Measurements from ENCODE around the gene GREB1L.
"Not testable (repeated sequence)": the region's sequence is repeated elsewhere in the genome, so short reads cannot be mapped to it uniquely, and the experiment has no call there.

Gene GREB1L

GRCh38 chr18:21242141-21242779, at the start of gene GREB1L:
Gene GREB1L (plus strand): TSS chr18:21242232. CDS start chr18:21383519, 141,287 bp downstream.
- no peak for DNase-seq

GRCh38 chr18:21192308-21192624, 49.8 kb upstream of the GREB1L start:
- no peak for DNase-seq

- peak; percentile 27 for DNase-seq
Observed at GRCh38 chr18:21194871-21195771, 46.9 kb upstream of the GREB1L start.

DNA sequence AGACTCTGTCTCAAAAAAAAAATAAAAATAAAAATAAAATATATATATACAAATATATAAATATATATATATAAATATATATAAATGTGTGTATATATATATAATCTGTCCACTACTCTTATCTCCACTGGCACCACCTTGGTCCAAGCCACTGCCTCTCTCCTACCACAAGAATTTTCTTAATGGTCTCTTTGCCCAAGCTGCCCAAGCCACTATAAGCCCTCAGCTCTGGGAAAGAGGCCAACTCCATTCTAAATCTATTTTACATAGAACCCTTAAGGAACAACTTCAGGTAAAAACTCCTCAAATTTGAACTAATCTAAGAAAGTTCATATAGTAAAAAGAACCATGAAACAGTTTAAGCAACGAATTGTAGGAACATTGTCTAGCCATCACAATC, 45.6 kb upstream of the GREB1L start:
- no peak for DNase-seq

DNA sequence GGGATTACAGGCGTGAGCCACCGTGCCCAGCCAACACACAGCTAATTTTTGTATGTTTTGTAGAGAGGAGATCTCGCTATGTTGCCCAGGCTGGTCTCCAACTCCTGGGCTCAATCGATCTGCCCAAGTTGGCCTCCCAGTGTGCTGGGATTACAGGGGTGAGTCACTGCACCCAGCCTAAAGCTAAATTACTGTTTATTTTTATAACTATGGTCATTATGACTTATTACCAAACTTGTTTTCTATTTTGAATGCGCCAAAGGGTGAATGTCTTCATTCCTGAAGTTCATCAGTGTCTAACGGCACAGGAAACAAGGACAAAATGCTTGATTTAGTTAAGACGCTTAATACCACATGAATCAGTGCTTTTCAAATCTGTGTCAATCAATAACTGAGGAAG, 38.9 kb upstream of the GREB1L start:
- DNase-seq: no peak

DNA sequence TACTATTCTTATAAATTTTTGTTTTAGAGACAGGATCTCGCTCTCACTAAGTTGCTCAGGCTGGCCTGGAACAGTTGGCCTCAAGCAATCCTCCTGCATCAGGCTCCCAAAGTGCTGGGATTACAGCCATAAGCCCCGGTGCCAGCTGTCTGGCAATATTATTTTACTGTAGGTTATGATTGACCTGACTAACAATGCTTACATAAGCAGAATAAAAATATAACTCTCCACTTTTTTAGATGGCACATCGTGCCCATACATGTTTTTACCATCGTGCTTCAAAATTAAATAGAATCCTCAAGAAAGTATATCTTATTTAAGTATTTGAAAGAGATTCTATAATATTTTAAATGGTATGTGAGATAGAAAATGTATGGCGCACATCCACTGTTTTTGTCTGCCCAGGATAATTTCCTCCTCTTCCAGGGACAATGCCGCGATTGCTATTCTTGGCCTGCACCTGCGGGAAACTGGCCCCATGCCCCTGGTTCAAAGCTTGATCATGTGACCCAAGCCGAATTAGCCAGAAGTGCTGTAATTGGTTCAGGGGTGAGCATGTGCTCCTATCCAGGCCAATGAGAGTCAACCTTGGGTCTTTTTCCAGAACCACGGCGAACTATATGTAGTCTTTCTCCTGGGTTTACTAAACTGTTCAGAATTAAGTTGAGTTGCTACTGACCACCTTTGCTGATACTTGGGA, 38.3 kb upstream of the GREB1L start:
- peak; percentile 29 for DNase-seq

- no peak for DNase-seq
Observed at GRCh38 chr18:21205695-21206094, 36.3 kb upstream of the GREB1L start.

DNA sequence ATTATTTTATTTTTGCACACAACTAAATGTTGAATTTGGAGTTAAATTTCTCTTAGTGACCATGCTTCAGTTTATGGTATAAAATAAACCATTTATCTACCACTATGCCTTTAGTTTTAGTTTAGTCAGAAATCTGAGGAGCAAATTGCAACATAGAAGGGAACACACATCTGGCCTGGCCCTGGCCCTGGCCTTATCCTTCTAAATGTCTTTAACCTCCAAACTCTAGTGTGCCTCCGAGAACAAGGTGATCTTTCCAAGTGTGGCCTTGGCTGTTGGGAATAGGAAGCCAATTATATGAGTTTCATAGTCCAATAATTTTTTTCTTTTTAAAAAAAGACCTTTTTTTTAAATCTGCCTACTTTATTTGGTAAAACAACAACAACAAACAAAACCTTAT, 31.8 kb upstream of the GREB1L start:
- DNase-seq: no peak

DNA sequence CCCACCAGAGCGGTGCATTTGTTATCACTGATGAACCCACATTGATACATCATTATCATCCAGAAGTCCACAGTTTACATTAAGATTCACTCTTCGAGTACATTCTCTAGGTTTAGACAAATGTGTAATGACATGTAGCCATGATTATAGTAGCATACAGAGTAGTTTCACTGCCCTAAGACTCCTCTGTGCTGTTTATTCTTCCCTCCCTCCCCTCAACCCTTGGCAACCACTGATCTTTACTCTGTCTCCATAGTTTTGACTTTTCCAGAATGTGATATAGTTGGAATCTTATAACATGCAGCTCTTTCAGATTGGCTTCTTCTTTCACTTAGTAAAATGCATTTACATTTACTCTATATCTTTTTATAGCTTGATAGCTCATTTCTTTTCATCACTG, 31.2 kb upstream of the GREB1L start:
- no peak for DNase-seq

DNA sequence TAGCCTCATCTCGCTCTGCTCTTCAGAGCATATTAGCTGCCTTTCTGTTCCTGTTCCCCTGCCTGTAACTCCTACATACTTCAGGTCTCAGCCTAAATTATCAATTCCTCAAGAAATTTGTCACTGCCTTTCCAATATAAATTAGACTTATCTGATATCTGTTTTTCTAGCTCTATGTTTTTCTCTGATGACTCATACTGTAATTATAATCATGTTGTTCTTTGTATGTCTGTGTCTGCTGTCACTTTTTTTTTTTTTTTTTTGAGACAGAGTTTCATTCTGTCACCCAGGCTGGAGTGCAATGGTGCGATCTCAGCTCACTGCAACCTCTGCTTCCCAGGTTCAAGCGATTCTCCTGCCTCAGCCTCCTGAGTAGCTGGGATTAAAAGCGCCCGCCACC, 27.6 kb upstream of the GREB1L start:
- DNase-seq: not testable (repeated sequence)

- no peak for DNase-seq
Observed at GRCh38 chr18:21215490-21215889, 26.5 kb upstream of the GREB1L start.

- no peak for DNase-seq
Observed at GRCh38 chr18:21218862-21219261, 23.2 kb upstream of the GREB1L start.

DNA sequence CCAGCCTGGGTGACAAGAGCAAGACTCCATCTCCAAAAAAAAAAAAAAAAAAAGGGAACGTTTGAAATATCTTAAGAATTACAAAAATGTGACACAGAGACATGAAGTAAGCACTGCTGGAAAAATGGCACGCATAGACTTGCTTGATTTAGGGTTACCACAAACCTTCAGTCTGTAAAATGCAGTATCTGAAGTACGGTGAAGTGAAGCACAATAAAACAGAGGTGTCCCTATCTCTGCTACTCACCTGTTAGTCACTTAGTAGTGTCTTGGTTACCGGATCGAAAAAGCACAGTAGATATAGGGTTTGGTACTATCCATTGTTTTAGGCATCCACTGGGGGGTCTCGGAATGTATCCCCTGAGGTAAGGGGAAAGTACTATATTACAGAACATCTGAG, 11.6 kb upstream of the GREB1L start:
- DNase-seq: no peak

DNA sequence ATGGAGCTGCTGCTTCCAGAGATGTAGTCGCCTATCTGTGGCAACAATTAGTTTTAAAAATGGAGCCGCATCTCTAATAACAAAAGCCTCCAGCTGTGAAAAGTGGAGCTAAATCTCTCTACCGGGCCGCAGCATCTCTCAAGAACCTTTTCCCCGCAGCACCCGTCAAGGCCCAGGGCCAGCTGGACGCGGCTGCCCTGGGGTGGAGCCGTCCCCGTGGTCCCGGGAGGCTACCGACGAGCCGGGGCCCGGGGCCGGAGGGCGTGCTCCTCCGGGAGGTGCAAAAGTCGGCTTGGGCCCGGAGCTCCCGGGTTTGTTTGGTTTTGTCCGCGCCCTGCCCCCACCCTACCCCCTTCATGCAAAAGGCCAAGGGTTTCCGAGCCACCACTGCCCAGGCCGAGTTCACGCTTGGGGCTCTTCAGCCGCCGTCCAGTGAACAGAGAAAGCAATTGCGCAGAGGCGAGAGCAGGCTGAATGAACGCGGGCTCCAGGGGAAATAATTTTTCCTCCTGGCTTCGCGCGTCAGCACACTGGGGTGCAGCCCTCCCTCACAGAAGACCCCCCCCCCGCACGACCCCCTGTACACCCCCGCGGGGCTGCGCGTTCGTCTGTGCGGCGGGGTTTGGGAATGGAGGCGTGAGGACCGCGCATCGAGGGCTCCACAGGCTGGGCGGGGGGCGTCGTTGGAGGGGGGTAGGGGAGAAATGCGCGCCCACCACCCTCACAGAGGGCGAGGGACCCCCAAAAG, 557 bp upstream of the GREB1L start:
- DNase-seq: no peak

DNA sequence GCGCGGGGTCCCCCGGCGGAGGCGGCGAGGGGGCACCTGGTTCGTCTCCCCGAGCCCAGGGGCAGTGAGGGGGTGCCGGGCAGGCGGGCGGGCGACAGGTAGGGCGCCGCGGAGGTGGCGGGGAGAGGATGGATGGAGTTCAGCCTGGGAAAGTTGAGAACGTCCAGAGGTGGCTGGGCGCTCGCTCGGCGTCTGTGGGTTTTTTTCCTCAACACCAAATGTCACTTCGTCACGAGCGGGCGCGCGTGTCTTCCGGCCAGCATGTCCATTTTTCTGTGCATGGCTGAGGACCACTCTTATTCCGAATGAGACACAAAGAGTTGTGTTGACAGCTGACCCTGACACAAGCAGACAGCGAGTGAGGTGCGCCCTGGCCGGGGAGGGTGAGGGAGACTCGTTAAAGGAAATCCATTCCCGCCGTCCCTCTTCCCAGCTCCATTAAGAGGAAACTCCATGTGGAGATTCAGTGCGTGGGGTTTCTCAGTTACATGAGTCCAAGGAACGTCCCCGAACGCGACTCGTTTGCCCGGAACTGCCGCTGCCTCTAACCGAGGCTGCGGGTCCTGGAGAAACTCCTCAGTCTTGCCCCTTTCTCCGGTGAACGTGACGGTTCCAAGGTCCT, 859 bp downstream of the GREB1L start:
- DNase-seq: no peak

DNA sequence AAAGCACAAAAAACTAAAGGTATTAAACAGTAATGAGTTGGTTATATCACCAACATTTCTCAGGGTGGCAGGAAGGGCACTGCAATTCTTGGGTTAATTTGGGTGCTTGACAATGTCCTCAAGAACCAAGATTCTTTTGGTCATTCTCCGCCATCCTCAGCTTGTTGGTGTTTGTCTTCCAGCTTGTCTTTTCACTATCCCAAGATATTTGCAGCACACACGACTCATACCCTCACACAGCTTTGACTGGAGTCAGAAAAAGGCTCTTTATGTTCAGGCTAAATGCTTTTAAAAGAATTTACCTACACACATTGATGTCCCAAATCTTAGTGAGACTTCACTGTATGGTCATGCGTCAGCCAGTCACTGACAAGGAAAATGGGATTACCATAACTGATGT, 12.5 kb downstream of the GREB1L start:
- DNase-seq: no peak

DNA sequence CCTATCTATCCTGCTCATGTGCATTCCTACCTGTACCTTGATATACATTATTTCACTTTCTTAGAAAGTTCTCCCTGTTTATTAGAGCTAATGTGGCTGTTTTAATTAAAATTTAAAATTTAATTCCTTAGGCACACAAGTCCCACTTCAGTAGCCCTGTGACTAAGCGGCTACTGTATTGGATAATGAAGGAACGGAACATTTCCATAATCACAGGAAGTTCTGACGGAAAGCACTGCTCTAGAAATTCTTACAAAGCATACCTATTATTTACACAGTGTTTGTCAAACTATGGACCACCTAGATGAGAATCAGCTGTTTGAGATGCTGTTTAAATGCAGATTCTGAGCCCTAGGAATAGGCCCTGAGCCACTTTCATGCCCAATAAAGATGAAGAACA, 13.2 kb downstream of the GREB1L start:
- DNase-seq: no peak

- no peak for DNase-seq
Observed at GRCh38 chr18:21257386-21257785, 15.4 kb downstream of the GREB1L start.

DNA sequence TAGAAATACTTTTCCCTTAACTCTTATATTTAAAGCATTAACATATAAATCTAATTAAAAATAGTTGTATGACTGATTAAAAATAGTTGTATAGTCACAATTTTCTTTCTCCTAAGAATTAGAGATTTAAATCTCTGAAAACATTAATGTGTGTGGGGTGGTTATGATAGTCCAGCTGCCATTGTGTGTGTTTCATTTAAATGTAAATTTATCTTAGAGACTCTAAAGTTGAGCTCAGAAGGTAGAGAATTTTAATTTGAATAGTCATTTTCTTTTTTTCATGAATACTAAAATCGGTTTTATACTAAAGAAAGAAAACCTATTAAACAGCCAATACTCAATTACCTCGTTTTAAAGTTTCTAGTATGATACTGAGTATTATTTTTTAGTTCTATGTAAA, 18.6 kb downstream of the GREB1L start:
- DNase-seq: no peak

DNA sequence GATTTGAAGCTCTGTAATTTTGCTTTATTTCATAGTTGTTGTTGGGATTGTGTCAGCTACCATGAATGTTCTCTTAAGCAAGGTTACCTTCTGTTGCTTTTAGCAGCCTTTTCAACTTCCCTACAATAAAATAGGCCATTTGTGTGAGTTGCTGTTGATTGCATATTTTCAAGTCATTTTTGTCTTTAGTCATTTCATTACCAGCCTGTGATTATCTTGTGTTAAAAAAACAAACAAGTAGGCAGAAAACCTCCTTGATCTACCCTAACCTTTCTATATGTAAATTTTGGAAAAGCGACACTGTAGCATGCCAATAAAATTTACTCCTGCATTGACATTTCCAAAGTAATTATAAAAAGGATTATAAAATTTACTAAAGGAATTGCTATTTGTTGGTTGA, 19.3 kb downstream of the GREB1L start:
- DNase-seq: no peak

- no peak for DNase-seq
Observed at GRCh38 chr18:21262244-21262643, 20.2 kb downstream of the GREB1L start.

DNA sequence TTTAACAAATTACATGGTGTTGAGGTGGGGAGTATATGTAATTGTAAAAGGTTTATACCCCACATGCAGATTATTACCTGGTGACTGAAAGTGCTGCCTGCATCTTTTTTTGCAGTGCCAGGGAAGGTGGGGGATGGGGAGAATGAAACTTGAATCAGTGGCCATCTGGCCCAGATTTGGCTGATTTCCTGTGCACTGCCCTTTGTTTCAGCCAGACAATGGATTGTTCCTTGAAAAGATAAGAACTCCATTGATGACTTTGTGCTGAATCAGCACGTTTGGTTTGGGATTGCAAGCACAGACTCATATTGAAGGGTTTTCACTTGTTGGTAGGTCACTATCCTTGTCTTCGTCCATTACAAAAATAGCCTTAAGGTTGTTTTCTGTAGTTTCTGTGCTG, 20.9 kb downstream of the GREB1L start:
- DNase-seq: peak; percentile 38

DNA sequence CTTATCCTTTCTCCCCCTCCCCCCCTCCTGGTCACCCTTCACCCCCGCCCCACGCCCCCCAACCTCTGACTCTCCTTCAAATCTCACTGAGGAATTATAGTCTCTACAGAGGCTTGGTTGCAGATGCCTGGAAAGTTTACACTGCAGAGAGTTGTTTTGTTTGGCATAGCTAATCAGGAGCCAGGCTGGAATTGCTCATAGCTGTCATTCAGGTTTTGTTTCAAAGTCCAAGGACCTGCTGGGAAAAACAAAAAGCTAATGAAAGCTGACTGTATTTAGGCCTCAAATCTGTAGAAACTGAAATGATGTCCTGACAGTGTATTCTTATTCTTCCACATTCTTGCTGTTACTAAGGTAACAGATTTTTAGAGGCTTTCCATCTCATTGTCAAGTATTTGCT, 22.6 kb downstream of the GREB1L start:
- DNase-seq: no peak
